GM04504 (cell line): ENCODE data around the gene DTYMK.
A peak's percentile ranks its signal among the peaks of the same experiment; 100 is the strongest.

ENCODE experiments used
- DNase-seq: peaks from one replicate; pipeline ENCODE4 v3.0.0-alpha.2; 2012; ENCODE audit warnings: low read depth

DTYMK gene

DNA sequence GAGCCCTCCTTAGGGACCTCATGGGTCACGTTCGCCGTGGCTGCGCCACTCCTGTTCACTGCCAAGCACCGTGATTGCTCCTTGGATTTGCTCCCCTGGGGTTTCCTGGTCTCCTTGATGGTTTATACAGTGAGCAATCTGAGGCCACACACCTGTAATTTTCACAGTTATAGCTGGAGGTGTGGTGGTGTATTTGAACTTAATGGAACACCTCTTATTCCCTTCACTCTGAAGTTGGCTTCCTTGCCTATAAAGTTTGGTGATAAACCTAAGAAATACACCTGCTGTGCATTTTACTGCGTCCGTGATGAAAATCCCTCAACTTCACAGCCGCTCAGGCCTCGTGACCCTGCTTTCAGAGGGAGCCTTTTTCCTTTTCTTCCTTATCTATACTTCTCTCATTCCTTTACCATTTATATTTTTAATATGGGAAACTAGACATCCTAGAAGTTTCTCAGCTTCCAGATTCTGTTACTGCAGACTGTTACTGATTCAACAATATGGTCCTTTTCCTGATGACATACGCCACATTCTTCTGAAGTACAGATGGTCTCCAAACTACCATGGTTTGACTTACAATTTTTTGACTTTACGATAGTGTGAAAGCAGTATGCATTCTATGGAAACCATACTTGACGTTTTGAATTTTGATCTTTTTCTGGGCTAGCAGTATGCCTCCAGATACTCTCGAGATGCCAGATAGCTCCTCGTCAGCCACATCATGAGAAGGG is 40.5 kb downstream of the DTYMK start:
- DNase-seq = no peak

DNA sequence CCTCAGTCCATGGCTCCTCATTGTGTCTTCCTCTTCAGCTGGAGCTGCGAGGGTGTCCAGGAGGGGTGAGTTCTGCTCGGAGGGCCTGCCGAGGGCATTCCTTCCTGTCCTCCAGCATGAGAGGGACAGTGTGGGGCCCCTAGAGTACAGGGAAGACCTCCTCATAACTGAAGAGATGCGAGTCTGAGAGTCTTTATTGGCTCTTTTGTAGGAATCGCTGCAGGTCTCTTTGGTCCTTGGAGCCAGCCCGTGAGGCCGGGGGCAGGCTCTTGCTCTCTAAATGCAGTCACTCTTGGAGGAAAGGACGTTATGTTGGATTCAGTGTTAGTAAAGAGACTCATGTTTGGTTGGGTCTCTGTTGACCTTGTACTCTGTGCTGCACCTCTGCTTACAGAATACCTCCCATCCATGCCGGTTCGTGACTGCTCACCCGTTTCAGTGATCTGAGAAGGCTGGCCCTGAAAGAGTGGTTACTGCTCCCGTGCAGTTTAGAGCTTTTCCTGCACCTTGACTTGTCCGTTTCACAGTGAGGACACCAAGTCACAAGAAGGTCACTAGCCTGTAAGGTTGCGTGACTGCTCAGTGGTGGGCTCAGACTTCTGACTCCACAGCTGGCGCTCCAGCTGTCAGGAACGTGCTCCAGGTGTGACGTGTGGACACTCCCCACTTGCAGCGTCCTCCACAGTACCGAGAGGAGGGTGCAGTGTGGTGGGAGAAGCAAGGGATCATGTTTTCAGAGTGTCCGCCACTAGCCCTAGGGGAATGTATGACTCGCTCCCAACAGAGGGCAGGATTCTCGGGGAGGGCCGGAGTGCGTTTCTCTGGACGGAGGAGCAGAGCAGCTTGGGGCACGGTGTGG is 41.3 kb downstream of the DTYMK start:
- DNase-seq = no peak

DNA sequence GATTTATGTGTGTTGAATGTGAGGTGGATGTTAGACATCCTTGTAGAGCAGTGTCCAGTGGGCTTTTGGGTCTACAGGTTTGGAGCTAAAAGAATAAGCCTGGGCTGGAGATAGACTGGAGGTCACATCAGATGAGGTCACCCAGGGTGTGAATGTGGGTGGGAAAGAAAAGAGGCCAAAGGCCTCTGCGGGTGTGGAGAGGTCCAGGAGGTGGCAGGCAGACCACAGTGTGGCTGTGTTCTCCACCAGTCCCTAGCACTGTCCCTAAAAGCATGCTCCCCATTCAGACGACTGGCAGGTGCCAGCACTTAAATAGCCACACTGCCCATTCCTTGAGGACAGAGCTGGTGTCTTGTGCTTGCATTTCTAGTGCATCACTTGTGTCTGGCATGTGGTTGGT is 45.0 kb downstream of the DTYMK start:
- no peak for DNase-seq

DNA sequence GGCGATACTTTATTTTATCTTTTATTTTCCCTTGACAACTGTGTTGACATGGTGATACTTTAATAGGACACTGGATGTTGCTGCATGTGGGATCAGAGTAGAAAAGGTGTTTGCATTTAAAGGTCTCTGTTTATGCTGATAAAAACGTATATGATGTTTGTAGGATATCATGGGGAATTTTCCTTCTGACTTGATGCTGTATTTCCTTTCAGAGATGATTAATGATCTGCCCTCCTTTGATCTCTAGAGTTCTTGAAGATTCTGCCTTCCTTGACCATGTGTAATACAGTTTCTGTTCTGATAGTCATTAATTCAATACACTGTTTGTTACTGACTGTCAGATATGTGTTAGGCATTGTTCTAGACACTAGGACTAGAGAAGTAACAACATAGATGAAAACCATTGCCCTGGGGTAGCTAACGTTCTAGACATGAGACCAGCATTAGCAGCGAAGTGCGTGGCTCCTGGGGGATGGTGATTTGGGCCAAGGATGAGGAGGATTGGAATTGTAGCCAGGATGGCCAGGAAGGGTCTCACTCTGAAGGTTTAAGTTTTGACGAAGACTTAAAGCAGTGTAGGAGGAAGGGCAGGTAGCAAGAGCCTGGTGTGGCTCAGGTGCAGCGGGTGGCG is 46.3 kb downstream of the DTYMK start:
- no peak for DNase-seq

DNA sequence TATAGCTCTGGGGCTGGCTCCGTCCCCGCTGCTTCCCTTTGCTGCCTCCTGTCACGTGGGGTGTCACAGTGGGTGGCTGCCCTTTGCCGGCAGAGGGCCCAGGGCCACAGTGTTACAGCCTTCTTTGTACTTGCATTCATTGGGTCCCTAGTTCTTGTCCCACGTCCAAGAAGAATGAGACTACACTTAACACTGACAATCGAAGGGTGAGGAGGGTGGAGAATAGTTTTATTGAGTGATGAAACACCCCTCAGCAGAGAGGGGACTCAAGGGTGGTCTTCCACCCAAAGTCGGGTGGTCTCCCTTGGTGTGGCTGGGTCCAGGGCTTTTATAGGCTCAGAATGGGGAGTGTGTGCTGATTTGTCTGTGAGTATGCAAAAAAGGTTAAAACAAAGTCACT is 47.2 kb downstream of the DTYMK start:
- no peak for DNase-seq

DNA sequence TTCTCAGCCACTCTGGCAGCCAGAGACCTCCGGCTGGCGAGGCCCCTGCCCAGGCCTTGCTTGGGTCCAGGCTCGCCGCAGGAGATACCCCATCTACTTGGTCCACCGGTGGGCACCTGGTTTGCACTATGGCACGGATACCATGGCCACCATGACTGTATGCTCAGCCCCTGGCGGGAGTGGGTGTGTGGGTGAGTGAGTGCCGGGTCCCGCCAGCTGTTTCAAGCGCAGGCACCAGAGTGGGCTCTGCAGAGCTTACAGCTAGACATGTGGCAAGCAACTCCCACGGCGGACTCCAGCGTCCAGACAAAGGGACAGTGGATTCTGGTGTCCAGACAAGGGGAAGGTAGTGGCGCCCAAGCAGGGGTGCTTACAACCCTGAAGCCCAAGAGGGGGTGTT is 47.7 kb downstream of the DTYMK start:
- DNase-seq = no peak

DNA sequence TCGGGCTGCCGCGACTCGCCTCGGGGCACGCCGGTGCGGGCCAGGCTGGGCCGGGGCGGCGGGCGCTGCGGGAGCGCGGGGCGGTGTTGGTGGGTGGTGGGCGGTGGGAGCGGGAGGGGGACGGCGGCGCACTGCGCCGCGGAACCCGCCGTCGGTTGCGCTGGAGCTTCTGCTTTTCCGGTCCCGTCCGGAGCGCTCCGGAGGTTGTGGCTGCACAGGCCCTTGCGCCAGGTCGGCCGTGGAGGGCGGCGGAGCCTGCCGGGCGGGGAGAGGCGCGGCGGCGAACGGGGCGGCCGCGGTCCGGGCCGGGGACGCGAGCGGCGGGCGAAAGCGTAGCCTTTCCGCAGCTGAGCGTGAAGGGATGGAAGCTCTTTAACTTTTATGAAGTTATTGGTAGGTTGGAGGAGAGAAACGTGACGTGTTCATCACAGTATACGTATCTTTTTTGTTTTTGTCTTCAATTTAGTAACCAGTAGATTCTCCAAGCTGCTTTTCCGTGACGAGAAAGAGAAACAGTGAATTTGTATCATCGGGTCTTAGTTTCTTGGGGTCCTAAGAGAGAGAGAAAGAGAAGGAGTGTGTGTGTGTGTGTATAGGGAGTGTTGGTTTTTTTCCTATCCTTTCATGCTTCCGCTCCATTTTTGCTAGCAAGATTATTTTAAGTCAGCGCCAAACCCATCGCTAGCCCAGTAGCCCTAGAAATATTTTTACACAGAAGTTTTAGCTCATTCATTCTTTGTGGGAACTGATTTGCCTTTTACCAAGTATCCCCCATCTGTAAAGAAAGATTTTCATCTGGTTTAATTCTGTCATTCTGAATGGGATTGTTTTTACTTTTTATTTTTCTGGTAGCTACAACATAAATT is 48.6 kb downstream of the DTYMK start:
- no peak for DNase-seq

DNA sequence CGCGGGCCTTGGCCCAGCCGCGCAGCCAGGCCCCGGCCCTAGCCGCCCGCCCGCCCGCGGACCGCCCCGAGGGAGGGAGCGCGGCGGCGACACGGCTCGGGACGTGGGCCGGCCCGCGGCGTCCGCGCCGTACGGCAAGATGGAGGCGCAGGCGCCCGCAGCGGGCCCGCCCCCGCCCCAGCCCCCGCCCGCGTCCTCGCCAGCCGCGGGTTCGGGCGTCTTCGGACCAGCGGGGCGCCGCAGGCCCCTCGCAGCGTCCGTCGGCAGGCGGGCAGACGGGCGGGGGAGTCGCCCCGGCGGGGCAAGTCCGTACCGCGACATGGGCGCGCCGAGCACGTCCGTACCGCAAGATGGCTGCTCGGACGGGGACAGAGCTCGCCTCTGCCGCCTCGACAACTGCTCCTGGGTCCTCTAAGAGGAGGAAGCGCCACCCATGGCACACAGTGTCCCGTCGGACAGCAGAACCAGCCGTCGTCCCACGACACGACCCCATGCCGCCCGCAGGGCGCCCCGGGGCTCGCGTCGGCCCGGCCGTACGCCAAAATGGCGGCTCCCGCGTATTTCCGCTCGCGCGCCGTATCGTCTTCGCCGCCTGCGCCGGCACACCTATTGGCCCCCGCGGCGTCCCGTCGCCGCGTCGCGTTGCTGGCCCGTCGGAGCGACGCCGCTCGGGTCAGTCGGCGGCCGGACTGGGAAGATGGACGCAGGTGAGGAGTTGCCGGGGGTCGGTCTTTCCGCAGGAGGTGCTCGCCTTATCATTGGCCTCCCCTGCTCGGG is 49.4 kb downstream of the DTYMK start, which contains the start of the genes ATG4B and THAP4:
TSS of gene ATG4B (plus strand) at position 676 of the 777 bp plus-strand sequence. CDS start at position 698, 22 bp downstream.
TSS of gene THAP4 (minus strand) at position 141 of the 777 bp plus-strand sequence. CDS start 141 bp downstream, outside the sequence.
- peak; percentile 72 for DNase-seq

DNA sequence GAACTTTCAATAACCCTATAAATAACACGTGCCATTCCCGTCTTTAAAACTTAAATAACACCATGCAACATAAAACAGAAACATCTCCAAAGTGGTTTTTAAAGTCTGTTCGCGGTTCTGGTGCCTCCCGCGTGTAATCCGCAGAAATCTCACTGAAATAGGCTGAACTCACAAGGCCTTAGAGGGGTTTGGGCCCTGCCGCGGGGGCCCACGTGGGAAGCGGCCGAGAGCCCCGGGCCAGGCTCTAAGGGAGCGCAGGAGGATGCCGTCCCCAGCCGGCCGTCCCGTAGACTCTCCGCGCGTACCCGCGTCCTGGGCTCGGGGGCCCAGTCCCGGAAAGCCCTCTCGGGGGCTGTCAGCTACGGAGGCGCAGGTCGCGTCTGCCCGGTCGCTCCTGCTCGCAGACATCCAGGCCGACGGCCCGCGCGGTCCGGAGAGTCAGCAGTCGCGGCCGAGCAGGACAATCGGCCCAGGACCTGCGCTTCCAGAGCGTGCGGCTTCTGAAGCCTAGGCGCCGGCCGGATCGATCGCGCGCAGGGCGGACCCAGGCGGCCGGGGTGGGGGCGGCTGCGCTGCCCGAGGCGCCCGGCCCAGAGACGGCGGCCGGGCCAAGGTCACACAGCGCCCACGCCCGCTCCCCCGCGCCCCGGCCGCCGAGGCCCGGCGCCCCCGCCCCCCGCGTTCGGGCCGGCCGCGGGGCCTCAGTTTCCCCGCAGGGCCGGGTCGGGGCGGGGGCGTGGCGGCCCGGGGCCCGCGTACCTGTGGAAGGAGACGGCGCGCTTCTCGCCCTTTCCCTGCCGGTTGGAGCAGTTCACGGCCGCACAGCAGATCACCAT is 50.2 kb downstream of the DTYMK start:
- no peak for DNase-seq

DNA sequence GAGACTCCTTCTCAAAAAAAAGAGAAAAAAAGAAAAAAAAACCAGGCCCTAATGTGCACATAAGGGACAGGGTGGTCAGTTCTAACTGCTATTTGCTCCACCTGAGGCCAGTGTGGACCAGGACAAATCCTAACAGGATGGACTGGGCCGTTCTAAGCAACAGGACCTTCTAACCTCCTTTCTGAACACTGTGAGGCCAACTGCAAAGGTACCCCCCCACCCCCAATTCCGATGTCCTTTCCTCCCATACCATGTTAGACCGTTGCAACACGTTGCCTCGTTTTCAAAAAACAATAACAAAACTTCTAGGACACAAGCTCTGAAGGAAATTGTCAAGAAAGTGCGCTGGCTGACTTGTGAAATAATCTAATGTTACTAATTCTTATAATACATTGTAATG is 50.9 kb downstream of the DTYMK start:
- DNase-seq = no peak

DNA sequence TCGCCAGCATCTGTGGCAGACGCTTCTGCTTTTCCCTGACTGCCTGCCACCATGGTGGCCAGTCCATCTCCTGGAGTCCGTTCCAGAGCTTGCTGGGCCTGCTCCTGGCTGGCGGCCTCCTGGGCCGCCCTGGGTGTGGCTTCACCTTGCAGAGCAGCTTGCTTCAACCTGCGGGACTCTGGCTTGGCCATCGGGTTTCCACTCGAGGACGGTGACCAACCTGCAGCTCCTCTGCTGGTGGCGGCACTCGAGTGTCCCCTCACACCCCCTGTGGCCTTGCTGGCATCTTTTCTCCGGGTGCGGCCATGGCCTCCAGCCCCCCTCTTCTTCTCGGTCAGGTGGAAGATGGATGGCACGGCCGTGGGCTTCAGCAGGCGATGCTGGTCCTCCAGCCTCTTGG is 53.1 kb downstream of the DTYMK start:
- DNase-seq = no peak

DNA sequence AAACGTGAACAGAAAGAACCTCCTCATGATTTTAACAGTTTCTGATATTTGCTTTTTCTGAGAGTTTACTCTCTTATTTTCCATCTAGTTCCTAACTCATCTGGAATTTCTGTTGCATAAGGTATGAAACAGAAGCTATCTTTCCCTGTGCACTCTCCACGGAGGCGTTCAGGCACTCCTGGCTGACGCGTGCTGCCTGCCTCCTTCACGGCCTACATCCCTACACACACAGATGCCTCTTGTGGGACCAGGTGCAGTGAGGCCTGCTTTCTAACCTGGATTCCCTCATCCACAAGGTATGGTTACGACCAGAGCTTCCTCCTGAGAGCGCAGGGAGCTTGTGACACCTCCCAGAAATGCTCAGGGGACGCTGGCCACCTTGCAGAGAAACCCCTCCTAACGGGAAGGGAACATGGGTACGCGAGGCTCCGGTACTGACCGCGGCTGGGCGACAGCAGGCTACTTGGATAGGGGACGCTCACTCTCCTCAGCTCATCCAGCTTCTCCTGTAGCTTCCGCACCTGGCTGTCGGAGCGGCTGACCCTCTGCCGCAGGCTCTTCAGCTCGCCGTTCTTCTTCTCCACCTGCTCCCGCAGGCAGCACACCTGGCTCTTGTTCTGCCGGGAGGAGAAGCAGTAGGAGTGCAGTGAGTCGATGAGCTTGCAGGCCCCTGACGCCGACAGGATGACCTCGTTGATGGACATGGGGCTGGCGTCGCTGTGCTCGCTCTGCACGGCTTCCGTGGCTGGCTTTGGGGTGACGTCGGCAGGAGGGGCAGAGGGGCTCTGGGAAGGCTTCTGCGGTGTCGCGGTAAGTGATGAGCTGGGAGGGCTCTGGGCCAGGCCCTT is 53.9 kb downstream of the DTYMK start:
- no peak for DNase-seq

DNA sequence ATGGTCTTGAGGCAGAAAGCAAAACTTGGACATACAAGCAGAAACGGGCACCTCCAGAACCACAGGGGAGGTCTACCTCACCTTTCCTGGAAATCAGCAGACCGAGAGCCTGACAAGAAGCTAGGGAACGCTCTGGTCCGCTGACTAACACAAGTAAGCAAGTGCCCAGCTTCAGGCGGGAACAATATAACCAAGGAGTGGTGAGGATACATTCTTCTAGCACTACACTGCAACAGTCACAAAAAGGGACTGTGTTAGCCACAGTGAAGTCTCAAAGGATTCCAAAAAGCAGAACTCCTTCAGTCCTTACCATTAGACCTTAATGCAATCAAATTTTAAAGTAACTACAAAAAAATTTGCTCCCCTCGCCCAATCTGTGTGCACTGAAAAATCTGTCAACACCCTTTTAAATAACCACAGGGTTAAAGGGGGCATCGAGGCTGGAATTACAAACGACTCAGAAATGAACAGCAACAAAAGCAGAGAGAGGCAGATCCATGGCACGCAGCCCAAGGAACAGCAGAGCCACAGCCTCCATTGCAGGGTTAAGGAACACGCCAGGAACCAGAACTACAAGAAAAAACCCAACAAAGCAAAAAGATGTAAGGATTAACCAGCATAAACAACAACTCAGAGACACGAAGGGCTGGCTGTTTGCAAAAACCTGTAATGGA is 56.7 kb downstream of the DTYMK start:
- DNase-seq = no peak

DNA sequence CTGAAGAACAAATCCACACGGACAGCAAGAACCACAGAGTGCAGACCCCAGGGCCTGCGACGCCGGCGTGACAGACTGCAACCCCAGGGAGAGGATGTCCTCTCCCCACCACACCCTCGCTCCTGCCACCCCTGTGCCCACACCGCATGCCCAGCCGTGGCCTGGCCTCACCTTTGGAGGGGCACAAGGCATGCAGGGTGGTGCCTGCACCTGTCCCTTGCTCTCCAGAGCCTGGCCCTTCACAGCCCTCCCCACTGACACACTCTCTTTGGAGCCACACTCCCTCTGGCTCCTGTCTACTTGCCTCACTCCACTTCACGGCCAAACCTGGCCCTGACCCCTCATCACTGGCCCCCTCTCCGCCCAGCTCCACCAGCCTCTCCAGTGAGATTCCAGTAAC is 58.9 kb downstream of the DTYMK start:
- DNase-seq = no peak
